CD4-positive, CD25-positive, alpha-beta regulatory T cell (primary cell): ENCODE data around the gene RAP1GAP2. TPM values are rescaled to one million over a fixed set of nuclear protein-coding genes. Genes with fewer than 3 reads are reported as not detected.
"Not testable (repeated sequence)": the region's sequence is repeated elsewhere in the genome, so short reads cannot be mapped to it uniquely, and the experiment has no call there.

Source experiments
- ATAC-seq, 2 donors: fragments of 150-1000 bp; cut with Tn5 transposase; one replicate each; pipeline ENCODE4 v1.10.0; 2021; ENCODE audit warnings: low read depth in 2 of 2, moderate number of reproducible peaks in 2 of 2, moderate library complexity in 1 of 2
- DNase-seq, 3 donors: peaks; one replicate each; pipeline versions ENCODE4 v3.0.0 to v3.0.0-alpha.2; 2012 to 2022; ENCODE audit warnings: mixed read lengths in 1 of 3
- H3K27ac ChIP-seq: one replicate; pipeline ENCODE4 v1.7.0; 2013; ENCODE audit warnings: mild to moderate bottlenecking, low read length; ENCODE audit not compliant: insufficient read depth, poor library complexity, severe bottlenecking
- H3K27me3 ChIP-seq: one replicate; pipeline ENCODE4 v1.7.0; 2013; ENCODE audit warnings: low read length; ENCODE audit not compliant: control insufficient read depth, insufficient read depth
- H3K36me3 ChIP-seq: one replicate; pipeline ENCODE4 v1.7.0; 2013; ENCODE audit warnings: mild to moderate bottlenecking, low read length, moderate library complexity; ENCODE audit not compliant: control insufficient read depth, insufficient read depth
- H3K4me1 ChIP-seq: 2 replicates; pipeline ENCODE4 v1.7.0; 2013; ENCODE audit warnings: mild to moderate bottlenecking, low read length; ENCODE audit not compliant: insufficient read depth, control insufficient read depth, poor library complexity, severe bottlenecking
- H3K4me3 ChIP-seq: one replicate; pipeline ENCODE4 v1.7.0; 2013; ENCODE audit warnings: low read depth, mild to moderate bottlenecking, low read length, moderate library complexity
- H3K9me3 ChIP-seq, 2 experiments: 1 replicate in 1 of 2; 2 replicates in 1 of 2; pipeline ENCODE4 v1.7.0; 2013; ENCODE audit warnings: low read length in 2 of 2, mild to moderate bottlenecking in 1 of 2, moderate library complexity in 1 of 2; ENCODE audit not compliant: control insufficient read depth in 2 of 2
- H3K27ac Mint-ChIP-seq, 3 donors: one replicate each; pipeline ENCODE4 v1.8.0; 2020 to 2022; ENCODE audit warnings: mild to moderate bottlenecking in 3 of 3, mixed read lengths in 3 of 3, moderate library complexity in 2 of 3
- H3K27me3 Mint-ChIP-seq: one replicate; pipeline ENCODE4 v1.8.0; 2022; ENCODE audit warnings: mild to moderate bottlenecking, mixed read lengths
- H3K36me3 Mint-ChIP-seq: one replicate; pipeline ENCODE4 v1.8.0; 2020; ENCODE audit warnings: mixed read lengths
- H3K4me1 Mint-ChIP-seq, 4 donors: one replicate each; pipeline ENCODE4 v1.8.0; 2020 to 2022; ENCODE audit warnings: mixed read lengths in 4 of 4, mild to moderate bottlenecking in 1 of 4
- H3K4me3 Mint-ChIP-seq, 4 donors: one replicate each; pipeline ENCODE4 v1.8.0; 2020 to 2022; ENCODE audit warnings: mild to moderate bottlenecking in 4 of 4, mixed read lengths in 4 of 4, moderate library complexity in 3 of 4
- H3K9me3 Mint-ChIP-seq, 7 donors: one replicate each; pipeline ENCODE4 v1.8.0; 2020 to 2022; ENCODE audit warnings: mixed read lengths in 7 of 7, mild to moderate bottlenecking in 3 of 7, moderate library complexity in 2 of 7
- polyA plus RNA-seq, 4 donors: library from polyadenylated mRNA; unstranded; fragments of 300-500 nt; fragmentation: Illumina TruSeq; gene quantifications; one replicate each; pipeline ENCODE4 v1.2.3, GENCODE V29; 2021
- total RNA-seq: library from RNA; stranded (reverse); gene quantifications from one replicate; pipeline ENCODE4 v1.2.3, GENCODE V29; 2022

RAP1GAP2 gene
- total and polyA plus RNA-seq, 5 donors from 2014 or later = 2.7 to 87.6 (median 5.1) TPM

DNA sequence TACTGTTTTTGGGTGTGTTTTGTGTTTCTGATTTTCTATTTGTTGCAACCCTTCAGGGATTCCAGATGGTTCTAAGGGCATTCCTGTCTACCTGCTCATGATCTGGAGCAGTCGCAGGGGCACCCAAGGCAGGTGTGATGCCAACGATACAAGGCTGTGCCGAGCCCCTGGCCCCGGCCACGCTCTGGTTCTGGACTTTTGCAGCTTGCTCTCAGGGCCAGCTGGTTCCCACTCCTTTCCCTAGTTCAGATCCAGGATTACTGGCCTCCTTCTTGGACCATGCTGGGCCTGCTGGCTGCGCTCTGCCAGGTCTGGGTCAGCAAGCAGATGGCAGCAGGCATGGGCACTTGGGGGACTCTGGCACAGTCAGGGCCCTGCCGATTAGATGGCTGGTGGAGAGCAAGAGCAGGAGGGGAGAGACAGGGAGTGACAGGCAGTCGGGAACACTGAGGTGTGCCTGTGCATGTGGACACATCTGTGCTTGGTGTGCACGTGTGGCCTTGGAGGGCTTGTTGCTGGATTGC lies 15.2 kb upstream of the RAP1GAP2 start:
- H3K4me3 ChIP-seq = no peak overlapping the region
- H3K27me3 ChIP-seq = no peaks in the 10 kb centered on the region
- no peak overlapping the region for H3K27ac Mint-ChIP-seq

DNA sequence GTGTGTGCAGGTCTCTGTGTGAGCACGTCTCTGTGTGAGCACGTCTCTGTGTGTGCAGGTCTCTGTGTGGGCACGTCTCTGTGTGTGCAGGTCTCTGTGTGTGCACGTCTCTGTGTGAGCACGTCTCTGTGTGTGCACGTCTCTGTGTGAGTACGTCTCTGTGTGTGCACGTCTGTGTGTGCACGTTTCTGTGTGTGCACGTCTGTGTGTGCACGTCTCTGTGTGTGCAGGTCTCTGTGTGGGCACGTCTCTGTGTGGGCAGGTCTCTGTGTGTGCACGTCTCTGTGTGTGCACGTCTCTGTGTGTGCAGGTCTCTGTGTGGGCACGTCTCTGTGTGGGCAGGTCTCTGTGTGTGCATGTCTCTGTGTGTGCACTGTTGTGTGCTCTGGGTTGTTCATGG lies 14.6 kb upstream of the RAP1GAP2 start:
- not testable (repeated sequence) for H3K4me3 ChIP-seq, H3K9me3 ChIP-seq, H3K9me3 Mint-ChIP-seq, DNase-seq, H3K36me3 ChIP-seq, ATAC-seq, H3K27me3 ChIP-seq, H3K4me3 Mint-ChIP-seq, H3K36me3 Mint-ChIP-seq, H3K27ac ChIP-seq, H3K27ac Mint-ChIP-seq
- H3K4me1 ChIP-seq = peaks cover 13% of the 10 kb centered on the region
- H3K27me3 Mint-ChIP-seq = peaks cover 24% of the 10 kb centered on the region
- H3K4me1 Mint-ChIP-seq = peaks cover 0 to 16% (median 5%) of the 10 kb centered on the region in 4 donors

More for the DNA sequence above, 15.2 kb upstream of the RAP1GAP2 start:
- no peaks in the 10 kb centered on the region for H3K36me3 Mint-ChIP-seq
- Histone ChIP-seq H3K9me3 (no peaks in the 10 kb centered on the region), H3K4me1 (peaks cover 12% of the 10 kb centered on the region), H3K27ac (no peak overlapping the region), H3K36me3 (no peaks in the 10 kb centered on the region)
- peaks cover 0 to 12% (median 4%) of the 10 kb centered on the region in 4 donors for H3K4me1 Mint-ChIP-seq
- no peak for DNase-seq
- H3K9me3 Mint-ChIP-seq = no peaks in the 10 kb centered on the region
- peaks cover 24% of the 10 kb centered on the region for H3K27me3 Mint-ChIP-seq
- no peak for ATAC-seq
- no peak overlapping the region for H3K4me3 Mint-ChIP-seq

DNA sequence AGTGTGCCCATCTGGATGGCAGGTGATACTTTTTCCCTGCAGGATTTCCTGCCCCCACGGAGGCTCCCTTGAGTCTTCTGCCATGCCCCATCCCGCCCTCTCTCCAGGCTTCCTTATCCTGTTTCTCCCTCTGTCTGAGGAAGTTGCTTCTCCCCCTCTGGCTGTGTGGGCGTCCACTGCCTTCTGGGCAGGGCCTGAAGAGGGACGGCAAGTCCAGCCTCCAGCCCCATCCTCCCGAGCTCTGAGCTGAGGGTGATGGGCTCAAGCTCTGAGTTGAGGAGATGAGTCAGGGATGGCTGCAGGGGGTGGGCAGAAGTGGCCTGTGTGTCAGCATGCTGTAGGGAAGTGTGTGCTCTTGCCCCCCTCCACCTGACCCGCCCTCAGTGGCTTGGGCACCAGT lies 14.2 kb upstream of the RAP1GAP2 start:
- no peak for DNase-seq
- Mint-ChIP-seq H3K9me3 (no peaks in the 10 kb centered on the region), H3K4me3 (no peak overlapping the region), H3K27ac (no peak overlapping the region), H3K4me1 (peaks cover 0 to 14% (median 3%) of the 10 kb centered on the region in 4 donors), H3K27me3 (peaks cover 20% of the 10 kb centered on the region), H3K36me3 (no peaks in the 10 kb centered on the region)
- no peak for ATAC-seq
- Histone ChIP-seq H3K4me3 (no peak overlapping the region), H3K9me3 (no peaks in the 10 kb centered on the region), H3K27ac (no peak overlapping the region), H3K4me1 (peaks cover 14% of the 10 kb centered on the region), H3K27me3 (no peaks in the 10 kb centered on the region), H3K36me3 (no peaks in the 10 kb centered on the region)

DNA sequence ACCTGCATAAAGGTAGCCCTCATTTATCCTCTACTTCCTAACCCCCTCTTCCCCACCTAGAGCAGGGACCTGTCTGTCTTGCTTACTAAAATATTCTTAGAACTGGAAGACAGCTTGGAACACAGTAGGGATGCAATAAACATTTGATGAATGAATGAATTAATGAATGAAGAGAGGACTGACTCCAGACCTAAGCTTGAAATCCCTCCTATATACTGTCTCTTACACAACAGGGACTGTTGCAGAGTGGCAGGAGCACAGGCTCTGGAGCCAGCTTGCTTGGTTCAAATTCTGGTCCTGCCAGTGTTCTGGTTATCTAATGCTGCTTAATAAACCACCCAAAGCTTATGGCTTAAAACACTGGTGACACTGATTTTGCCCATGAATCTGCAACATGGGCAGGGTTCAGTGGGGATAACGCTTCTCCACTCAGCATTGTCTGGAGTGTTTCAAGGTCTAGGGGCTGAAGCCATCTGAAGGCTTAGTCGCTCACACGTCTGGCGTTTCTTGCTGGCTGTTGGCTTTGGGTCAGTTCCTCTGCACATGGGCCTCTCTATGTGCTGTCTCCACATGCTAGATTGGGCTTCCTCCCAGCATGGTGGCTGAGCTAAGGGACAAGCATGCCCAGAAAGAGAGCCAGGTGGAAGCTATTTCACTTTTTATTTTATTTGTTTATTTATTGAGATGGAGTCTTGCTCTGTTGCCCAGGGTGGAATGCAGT lies 12.8 kb upstream of the RAP1GAP2 start:
- Histone ChIP-seq H3K4me1 (peaks cover 12% of the 10 kb centered on the region), H3K4me3 (no peak overlapping the region), H3K27me3 (no peaks in the 10 kb centered on the region), H3K36me3 (no peaks in the 10 kb centered on the region), H3K27ac (no peak overlapping the region), H3K9me3 (no peaks in the 10 kb centered on the region)
- H3K4me3 Mint-ChIP-seq = no peak overlapping the region
- peaks cover 13% of the 10 kb centered on the region for H3K27me3 Mint-ChIP-seq
- H3K36me3 Mint-ChIP-seq = no peaks in the 10 kb centered on the region
- peaks cover 2 to 14% (median 6%) of the 10 kb centered on the region in 4 donors for H3K4me1 Mint-ChIP-seq
- no peak for ATAC-seq
- no peak for DNase-seq
- no peaks in the 10 kb centered on the region for H3K9me3 Mint-ChIP-seq
- no peak overlapping the region for H3K27ac Mint-ChIP-seq

DNA sequence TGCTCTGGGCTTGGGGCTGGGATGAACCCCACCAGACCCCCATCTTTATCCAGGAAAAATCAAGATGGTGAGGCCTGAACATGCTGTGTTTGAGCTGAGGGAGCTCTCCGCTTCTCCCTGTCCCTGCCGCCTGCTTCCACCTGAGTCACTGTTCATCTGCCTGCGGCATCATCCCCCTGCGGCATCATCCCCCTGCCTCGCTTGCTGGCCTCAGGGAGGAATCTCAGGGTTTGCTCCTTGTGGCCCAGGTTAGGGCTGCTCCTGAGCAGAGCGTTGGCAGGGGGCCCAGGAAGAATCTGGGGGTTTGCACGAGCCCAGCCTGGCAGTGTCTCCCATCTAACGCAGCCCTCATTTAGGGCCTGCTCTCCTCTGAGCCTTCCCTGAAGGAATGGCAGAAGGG lies 11.4 kb upstream of the RAP1GAP2 start:
- Histone ChIP-seq H3K27ac (no peak overlapping the region), H3K4me3 (no peak overlapping the region), H3K36me3 (no peaks in the 10 kb centered on the region), H3K27me3 (no peaks in the 10 kb centered on the region), H3K4me1 (peaks cover 12% of the 10 kb centered on the region), H3K9me3 (no peaks in the 10 kb centered on the region)
- DNase-seq (no peak), ATAC-seq (no peak)
- Mint-ChIP-seq H3K4me1 (peaks cover 4 to 12% (median 6%) of the 10 kb centered on the region in 4 donors), H3K9me3 (no peaks in the 10 kb centered on the region), H3K4me3 (peak overlapping the region in 1 of 4 donors; percentile 27), H3K27ac (no peak overlapping the region), H3K27me3 (peaks cover 5% of the 10 kb centered on the region), H3K36me3 (no peaks in the 10 kb centered on the region)

DNA sequence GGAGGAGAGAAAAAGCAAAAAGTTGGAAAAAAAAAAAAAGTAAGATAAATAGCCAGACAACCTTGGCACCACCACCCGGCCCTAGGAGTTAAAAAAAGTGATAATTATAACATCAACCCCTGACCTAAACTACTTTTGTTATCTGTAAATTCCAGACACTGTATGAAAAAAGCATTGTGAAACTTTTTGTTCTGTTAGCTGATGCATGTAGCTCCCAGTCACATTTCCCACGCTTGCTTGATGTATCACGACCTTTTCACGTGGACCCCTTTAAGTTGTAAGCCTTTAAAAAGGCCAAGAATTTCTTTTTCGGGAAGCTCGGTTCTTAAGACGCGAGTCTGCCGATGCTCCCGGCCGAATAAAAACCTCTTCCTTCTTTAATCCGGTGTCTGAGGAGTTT lies 10.9 kb upstream of the RAP1GAP2 start:
- H3K4me1 Mint-ChIP-seq = peaks cover 4 to 14% (median 6%) of the 10 kb centered on the region in 4 donors
- ATAC-seq, H3K27ac ChIP-seq, H3K27ac Mint-ChIP-seq, H3K36me3 ChIP-seq, H3K9me3 Mint-ChIP-seq, H3K9me3 ChIP-seq, H3K4me3 Mint-ChIP-seq, H3K36me3 Mint-ChIP-seq, H3K27me3 Mint-ChIP-seq, DNase-seq, H3K4me3 ChIP-seq, H3K27me3 ChIP-seq: not testable (repeated sequence)
- H3K4me1 ChIP-seq = peaks cover 12% of the 10 kb centered on the region

DNA sequence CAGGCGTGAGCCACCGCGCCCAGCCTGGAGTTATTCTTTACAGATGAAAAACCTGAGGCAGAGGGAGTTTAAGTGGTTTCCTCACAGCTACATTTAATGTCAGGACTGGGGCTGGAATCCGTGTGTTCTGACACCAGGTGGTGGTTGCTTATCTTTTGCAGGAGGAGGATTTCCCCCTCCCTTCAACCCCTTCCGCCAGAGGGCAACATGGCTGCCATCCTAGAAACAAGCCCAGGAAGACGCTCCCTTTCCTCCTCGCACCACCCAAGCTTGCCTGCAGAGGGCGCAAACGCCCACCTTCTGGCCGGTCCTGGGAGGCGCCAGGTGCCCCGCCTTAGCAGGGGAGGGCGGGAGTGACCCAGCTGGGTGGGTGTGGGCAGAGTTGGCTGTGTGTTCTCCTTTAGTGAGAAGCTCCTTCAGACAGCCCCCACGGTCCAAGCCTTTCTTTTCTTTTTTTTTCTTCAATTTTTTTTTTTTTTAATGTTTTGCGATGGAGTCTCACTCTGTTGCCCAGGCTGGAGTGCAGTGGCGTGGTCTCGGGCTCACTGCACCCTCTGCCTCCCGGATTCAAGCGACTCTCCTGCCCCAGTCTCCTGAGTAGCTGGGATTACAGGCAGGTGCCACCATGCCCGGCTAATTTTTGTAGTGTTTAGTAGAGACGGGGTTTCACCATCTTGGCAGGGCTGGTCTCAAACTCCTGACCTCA lies 9.9 kb upstream of the RAP1GAP2 start:
- H3K27me3 ChIP-seq = no peaks in the 10 kb centered on the region
- peak; percentile 81 to 92 (median 86) for DNase-seq
- H3K4me3 ChIP-seq = no peak overlapping the region
- H3K27ac ChIP-seq = no peak overlapping the region
- H3K4me1 ChIP-seq = peaks cover 22% of the 10 kb centered on the region
- no peaks in the 10 kb centered on the region for H3K9me3 ChIP-seq
- peak overlapping the region in 1 of 3 donors; percentile 56 for H3K27ac Mint-ChIP-seq
- no peaks in the 10 kb centered on the region for H3K27me3 Mint-ChIP-seq
- ATAC-seq = peak; percentile 98
- no peaks in the 10 kb centered on the region for H3K36me3 Mint-ChIP-seq
- no peaks in the 10 kb centered on the region for H3K9me3 Mint-ChIP-seq
- peaks cover 4 to 23% (median 7%) of the 10 kb centered on the region in 4 donors for H3K4me1 Mint-ChIP-seq
- no peaks in the 10 kb centered on the region for H3K36me3 ChIP-seq
- H3K4me3 Mint-ChIP-seq = peak overlapping the region in 1 of 4 donors; percentile 70
